Heart left ventricle (tissue), 13 donors: ENCODE data around the gene THY1.

Experiments
- CTCF ChIP-seq, 12 donors: fragments of 200-600 bp; sonication (generic) in 4 of 12; IDR thresholded peaks; one replicate each; pipeline versions ENCODE4 v1.5.0 to v1.8.0; 2018 to 2022; ENCODE audit warnings: antibody characterized with exemption in 12 of 12, mild to moderate bottlenecking in 5 of 12
- POLR2A ChIP-seq, 2 donors: fragments of 450-650 bp; IDR thresholded peaks; one replicate each; pipeline ENCODE4 v1.6.1; 2017; ENCODE audit warnings: antibody characterized with exemption in 2 of 2, mild to moderate bottlenecking in 2 of 2, moderate library complexity in 2 of 2
- donor health status: ischemic (EF 13 %, LVEDD 7.1; RV severe dilation, severe dysfunction).
- donor health status: DM: no; HTN: yes; CAD: no.
- donor health status: DM: no; HTN: no; CAD: no.
- donor health status: ischemic (EF 25% LVEDD 6.9; RV normal size, moderate dysfunction).
- donor health status: ischemic (EF 25% LVEDD 5.7; RV mildly dilated, moderate dysfunction).
- donor health status: ischemic (EF 35%, LVEDD 5.7; RV mildly dilated, moderate dysfunction).
- donor health status: nonischemic (EF 11% LVEDD 7.7; RV severe dilation, severe dysfunction).
- donor health status: DM: yes; HTN: yes; CAD: no.
- donor health status: PGD.
- donor health status: ischemic (EF 29% LVEDD 5.4; RV normal size, mild dysfunction).
- donor health status: nonischemic (EF 23%, LVEDD 6.1; RV moderate dilation, normal function).

DNA sequence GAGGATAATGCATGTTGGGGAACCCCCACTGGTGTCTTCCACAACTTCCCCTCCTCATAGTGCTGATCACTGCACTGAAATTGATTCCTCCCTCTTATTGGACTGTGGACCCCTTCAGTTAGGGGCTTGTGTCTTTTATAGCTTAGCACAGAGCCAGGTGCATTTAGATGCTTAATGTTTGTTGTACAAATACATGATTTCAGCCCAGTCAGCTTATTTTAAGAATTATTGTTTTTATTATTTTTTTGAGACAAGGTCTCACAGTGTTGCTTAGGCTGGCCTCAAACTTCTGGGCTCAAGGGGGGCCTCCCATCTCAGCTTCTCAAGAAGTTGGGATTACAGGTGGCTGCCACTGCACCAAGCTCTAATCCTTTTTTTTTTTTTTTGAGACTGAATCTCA, 8.2 kb downstream of the THY1 start:
- TF ChIP-seq POLR2A (IDR thresholded peaks at IDR 0.05) (no peak), CTCF (IDR thresholded peaks at IDR 0.05) (no peak)
